GM12878 (cell line): ENCODE data around the gene PPDPF. TPM values are rescaled to one million over a fixed set of nuclear protein-coding genes. Genes with fewer than 3 reads are reported as not detected.

Experiments
- ATAC-seq: fragments of 200-7000 bp; cut with Tn5 transposase; 3 replicates; pipeline ENCODE4 v1.9.1; 2020; ENCODE audit warnings: mild to moderate bottlenecking, moderate library complexity
- BruUV-seq: library from RNA; stranded (reverse); fragments of 400-500 nt; replicated peaks from 2 replicates; lab custom pipeline; 2021; lab: Mats Ljungman, UMichigan
- CTCF ChIA-PET: fragments of 300-600 bp; sonication (Branson Sonifier 250); formaldehyde crosslinking; extraction: SDS; loops from one replicate; lab custom pipeline; 2021; ENCODE audit warnings: inconsistent platforms; lab: Yijun Ruan, JAX
- POLR2A ChIA-PET: fragments of 350-600 bp; formaldehyde crosslinking; extraction: SDS; loops from one replicate; lab custom pipeline; 2021; ENCODE audit warnings: inconsistent platforms; lab: Charles Lee
- RAD21 ChIA-PET: fragments of 300-600 bp; sonication (Branson Sonifier 250); formaldehyde crosslinking; loops from one replicate; lab custom pipeline; 2023; ENCODE audit warnings: antibody characterized with exemption; ENCODE audit not compliant: unreplicated experiment; lab: Charles Lee
- SMC1A ChIA-PET: fragments of 300-600 bp; sonication (Branson Sonifier 250); formaldehyde crosslinking; loops from one replicate; lab custom pipeline; 2023; ENCODE audit not compliant: unreplicated experiment, uncharacterized antibody; lab: Charles Lee
- DNase-seq: peaks from one replicate; pipeline ENCODE4 v3.0.0-alpha.2; 2011; ENCODE audit warnings: low read depth, low spot score
- FAIRE-seq: peaks from 3 replicates; lab custom pipeline; 2011; peaks lifted over from hg19 to GRCh38; lab: Jason Lieb, UNC
- H2AFZ ChIP-seq: 2 replicates; pipeline ENCODE4 v1.6.0; 2011; ENCODE audit warnings: low read depth, low read length, control low read depth; ENCODE audit not compliant: control insufficient read depth
- H3K27ac ChIP-seq: 2 replicates; pipeline ENCODE4 v1.5.1; 2011; ENCODE audit warnings: control low read depth; ENCODE audit not compliant: control insufficient read depth, insufficient read depth
- H3K27me3 ChIP-seq, 2 experiments: replicated peaks in 1 of 2; 2 replicates each; pipeline versions ENCODE4 v1.6.0 to v1.6.1; 2011; ENCODE audit warnings: low read length in 1 of 2; ENCODE audit not compliant: control insufficient read depth in 2 of 2, insufficient read depth in 2 of 2
- H3K36me3 ChIP-seq, 2 experiments: 2 replicates each; pipeline ENCODE4 v1.5.1; 2011; ENCODE audit warnings: low read length in 1 of 2; ENCODE audit not compliant: control insufficient read depth in 2 of 2, insufficient read depth in 2 of 2
- H3K4me1 ChIP-seq: 2 replicates; pipeline ENCODE4 v1.6.1; 2011; ENCODE audit warnings: mild to moderate bottlenecking, low read length, moderate library complexity, mixed read lengths; ENCODE audit not compliant: control insufficient read depth, insufficient read depth
- H3K4me2 ChIP-seq: 2 replicates; pipeline ENCODE4 v1.6.0; 2011; ENCODE audit warnings: control low read depth; ENCODE audit not compliant: control insufficient read depth, insufficient read depth
- H3K4me3 ChIP-seq: fragments of 200-600 bp; sonication (generic); 2 replicates; pipeline ENCODE4 v1.5.1; 2016
- H3K79me2 ChIP-seq: 2 replicates; pipeline ENCODE4 v1.6.0; 2011; ENCODE audit warnings: low read length; ENCODE audit not compliant: control insufficient read depth, insufficient read depth
- H3K9ac ChIP-seq: 2 replicates; pipeline ENCODE4 v1.8.0; 2011; ENCODE audit warnings: low read length, control low read depth, mixed read lengths; ENCODE audit not compliant: control insufficient read depth, insufficient read depth
- H3K9me3 ChIP-seq: replicated peaks from 3 replicates; pipeline ENCODE4 v1.5.1; 2011; ENCODE audit warnings: mild to moderate bottlenecking, low read length; ENCODE audit not compliant: control insufficient read depth, insufficient read depth
- H4K20me1 ChIP-seq: 2 replicates; pipeline ENCODE4 v1.6.0; 2011; ENCODE audit not compliant: control insufficient read depth, insufficient read depth
- BACH1 ChIP-seq: fragments of 450-650 bp; IDR thresholded peaks from 2 replicates; pipeline ENCODE4 v1.6.1; 2017; ENCODE audit warnings: mild to moderate bottlenecking, borderline replicate concordance
- IKZF1 ChIP-seq: fragments of 450-650 bp; conservative IDR thresholded peaks from 2 replicates; pipeline ENCODE4 v1.6.1; 2017; ENCODE audit warnings: antibody characterized with exemption, mild to moderate bottlenecking
- POLR2A ChIP-seq: IDR thresholded peaks from 2 replicates; pipeline ENCODE4 v1.6.1; 2011; ENCODE audit warnings: low read depth, mild to moderate bottlenecking, low read length
- whole genome bisulfite sequencing: methylation state at CpG from one replicate; pipeline ENCODE4 v1.1.6; 2016; ENCODE audit warnings: low lambda C conversion rate; ENCODE audit not compliant: insufficient replicate concordance, insufficient coverage; ENCODE audit errors: missing lambda C conversion rate; 5-methylcytosine and 5-hydroxymethylcytosine counted together
- in situ Hi-C: fragments of 300-500 bp; cut with MboI; formaldehyde crosslinking; loops from 9 replicates; pipeline ENCODE4 v1.14.3; 2018; ENCODE audit warnings: mixed read lengths
- intact Hi-C: fragments of 100-400 bp; cut with micrococcal nuclease; formaldehyde crosslinking; loops from one replicate; pipeline ENCODE4 v1.14.2; 2022; ENCODE audit not compliant: unreplicated experiment
- polyA plus RNA-seq, 11 experiments: library from polyadenylated mRNA; depleted of rRNA in 4 of 11; unstranded in 6 of 11; stranded (reverse) in 5 of 11; fragments of >200 nt; fragmentation: Nextera tagmentation in 4 of 11; fragmentation: Illumina TruSeq in 1 of 11; extraction: Ambion mirVana in 4 of 11; extraction: Trizol in 1 of 11; gene quantifications; 1 replicate in 1 of 11; 2 replicates in 10 of 11; pipeline versions ENCODE4 v1.2.1 to v1.2.3, GENCODE V29; 2011 to 2016; ENCODE audit warnings: inconsistent platforms in 2 of 11, missing spikeins in 2 of 11, low read depth in 1 of 11
- total RNA-seq, 4 experiments: library from RNA; depleted of rRNA in 3 of 4; stranded (reverse); fragments of >200 nt in 3 of 4; fragmentation: Illumina TruSeq in 1 of 4; extraction: Trizol in 1 of 4; gene quantifications; 2 replicates each; pipeline versions ENCODE4 v1.2.1 to v1.2.3, GENCODE V29; 2013 to 2021
- TF ChIP-seq, protein P1 (sequence below): IDR thresholded peaks from 2 replicates; pipeline ENCODE4 v1.6.1; 2011; ENCODE audit warnings: borderline replicate concordance, low read depth, mild to moderate bottlenecking, moderate library complexity, mixed read lengths, low read length; ENCODE audit not compliant: insufficient read depth; ENCODE audit errors: extremely low read length

The PPDPF gene
- total and polyA plus RNA-seq, 10 of the 15 experiments (the other 5 are each of a cell fraction or from before 2014, with no cell fraction given): 0.32 to 154 (median 22.8) TPM

- no TSS peak for BruUV-seq
- in situ Hi-C loops (no loop called here), intact Hi-C loops (no loop called here)
- peaks cover 4% of the 10 kb centered on the region for H3K4me1 ChIP-seq
- FAIRE-seq: no peak
- ChIA-PET SMC1A (no interaction called here), CTCF (interaction anchor here (1.2 to 2.1 kb wide), 2 partner anchors 15 to 516 kb away, joined by 3 to 10 read pairs; partner anchors contain the start of gene PTK6), POLR2A (interaction anchor here (1.1 to 3.8 kb wide), 3 partner anchors 15 to 217 kb away, joined by 3 to 33 read pairs (median 3); partner anchors contain the start of genes HELZ2 and PTK6), RAD21 (interaction anchor here (2.4 kb wide), 1 partner anchor 15 kb away, joined by 20 read pairs; the partner anchor contains the start of gene PTK6)
- H3K27me3 ChIP-seq: no peaks in the 10 kb centered on the region
- no peak for DNase-seq
- H3K27ac ChIP-seq: no peak overlapping the region
- ATAC-seq: no peak
- WGBS: 88% methylated on average over 13 of the region's 13 CpGs
- peaks cover 8% of the 10 kb centered on the region for H3K79me2 ChIP-seq
- no peak overlapping the region for H2AFZ ChIP-seq
- H4K20me1 ChIP-seq: no peaks in the 10 kb centered on the region
- H3K9me3 ChIP-seq: peaks cover 4% of the 10 kb centered on the region; the same call in 2 of the 3 replicates
- TF ChIP-seq POLR2A: peak; percentile 68
- TF ChIP-seq, protein P1, sequence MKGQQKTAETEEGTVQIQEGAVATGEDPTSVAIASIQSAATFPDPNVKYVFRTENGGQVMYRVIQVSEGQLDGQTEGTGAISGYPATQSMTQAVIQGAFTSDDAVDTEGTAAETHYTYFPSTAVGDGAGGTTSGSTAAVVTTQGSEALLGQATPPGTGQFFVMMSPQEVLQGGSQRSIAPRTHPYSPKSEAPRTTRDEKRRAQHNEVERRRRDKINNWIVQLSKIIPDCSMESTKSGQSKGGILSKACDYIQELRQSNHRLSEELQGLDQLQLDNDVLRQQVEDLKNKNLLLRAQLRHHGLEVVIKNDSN: no peak
- TF ChIP-seq BACH1: peak; percentile 51; the same call in 1 of the 2 replicates
- TF ChIP-seq IKZF1: no peak
- H3K36me3 ChIP-seq: peaks cover 0 to 2% of the 10 kb centered on the region in 2 experiments; a peak in 1 of 4 replicates
- no peak overlapping the region for H3K4me3 ChIP-seq
- no peak overlapping the region for H3K9ac ChIP-seq
- H3K4me2 ChIP-seq: peak overlapping the region; percentile 42; the same call in 1 of the 2 replicates
Observed at GRCh38 chr20:63522091-63522868, 1.7 kb downstream of the PPDPF start.
